Thymus (tissue), 14 donors: ENCODE results near the gene RPL11. TPM values are rescaled to one million over a fixed set of nuclear protein-coding genes. Genes with fewer than 3 reads are reported as not detected.

Source experiments
- DNase-seq, 9 donors: peaks; one replicate each; pipeline ENCODE4 v3.0.0-alpha.2; 2013; ENCODE audit warnings: low spot score in 9 of 9, low read depth in 6 of 9, missing footprints in 1 of 9
- H3K27ac ChIP-seq, 2 donors: one replicate each; pipeline ENCODE4 v1.5.1; 2013; ENCODE audit warnings: control low read depth in 1 of 2, low read depth in 1 of 2, low read length in 1 of 2, mild to moderate bottlenecking in 1 of 2, moderate library complexity in 1 of 2
- H3K27me3 ChIP-seq, 2 donors: one replicate each; pipeline ENCODE4 v1.5.1; 2013; ENCODE audit warnings: low read length in 1 of 2; ENCODE audit not compliant: control insufficient read depth in 2 of 2, insufficient read depth in 1 of 2
- H3K36me3 ChIP-seq, 2 donors: one replicate each; pipeline ENCODE4 v1.5.1; 2013; ENCODE audit warnings: low read length in 1 of 2, mild to moderate bottlenecking in 1 of 2, moderate library complexity in 1 of 2; ENCODE audit not compliant: control insufficient read depth in 2 of 2, insufficient read depth in 2 of 2
- H3K4me1 ChIP-seq, 2 donors: one replicate each; pipeline ENCODE4 v1.5.1; 2013; ENCODE audit warnings: low read length in 2 of 2; ENCODE audit not compliant: control insufficient read depth in 2 of 2, insufficient read depth in 2 of 2
- H3K4me3 ChIP-seq, 2 donors: one replicate each; pipeline ENCODE4 v1.5.1; 2013; ENCODE audit warnings: low read length in 2 of 2, control low read depth in 1 of 2, mild to moderate bottlenecking in 1 of 2
- H3K9me3 ChIP-seq, 2 donors: one replicate each; pipeline ENCODE4 v1.5.1; 2013; ENCODE audit warnings: low read length in 1 of 2, mild to moderate bottlenecking in 1 of 2; ENCODE audit not compliant: control insufficient read depth in 2 of 2, insufficient read depth in 1 of 2
- whole genome bisulfite sequencing: extraction: QIAGEN DNeasy Blood & Tissue Kit; methylation state at CpG from one replicate; pipeline ENCODE4 v1.1.7; 2013; 5-methylcytosine and 5-hydroxymethylcytosine counted together
- long read RNA-seq, 10 donors: transcript quantifications; one replicate each; lab custom pipeline, GENCODE V29; 2026
- polyA plus RNA-seq: library from polyadenylated mRNA; stranded (reverse); fragments of 200-250 nt; gene quantifications from one replicate; pipeline ENCODE4 v1.2.3, GENCODE V29; 2013
- total RNA-seq: library from RNA; stranded (reverse); fragments of 120-200 nt; gene quantifications from one replicate; pipeline ENCODE4 v1.2.4, GENCODE V29; 2013
- donor health status: healthy.

Gene RPL11
- total RNA-seq (3,178 TPM), polyA plus RNA-seq (4,395 TPM)
- long read RNA-seq, donor 1, transcript RPL11-201 (6 exons, 660 nt): minor isoform, 22 of 259 reads
- long read RNA-seq, donor 1, transcript RPL11-206 (6 exons, 1,017 nt): major isoform, 111 of 259 reads
- long read RNA-seq, donor 1, transcript RPL11-203 (5 exons, 879 nt): minor isoform, 30 of 259 reads
- long read RNA-seq, donor 1, partial matches to known transcripts: 95 of 259 reads
- long read RNA-seq, donor 1, other reads (novel, unspliced or antisense): 0 of 259 reads
- long read RNA-seq, donor 2, transcript RPL11-203 (5 exons, 879 nt): minor isoform, 310 of 2,311 reads
- long read RNA-seq, donor 2, transcript RPL11-206 (6 exons, 1,017 nt): major isoform, 1,157 of 2,311 reads
- long read RNA-seq, donor 2, transcript RPL11-201 (6 exons, 660 nt): minor isoform, 195 of 2,311 reads
- long read RNA-seq, donor 2, transcript RPL11-205 (4 exons, 539 nt): minor isoform, 14 of 2,311 reads
- long read RNA-seq, donor 2, partial matches to known transcripts: 532 of 2,311 reads
- long read RNA-seq, donor 2, other reads (novel, unspliced or antisense): 101 of 2,311 reads
- long read RNA-seq, donor 3, transcript RPL11-205 (4 exons, 539 nt): minor isoform, 25 of 2,918 reads
- long read RNA-seq, donor 3, transcript RPL11-206 (6 exons, 1,017 nt): major isoform, 1,214 of 2,918 reads
- long read RNA-seq, donor 3, transcript RPL11-201 (6 exons, 660 nt): minor isoform, 216 of 2,918 reads
- long read RNA-seq, donor 3, transcript RPL11-203 (5 exons, 879 nt): minor isoform, 363 of 2,918 reads
- long read RNA-seq, donor 3, partial matches to known transcripts: 997 of 2,918 reads
- long read RNA-seq, donor 3, other reads (novel, unspliced or antisense): 100 of 2,918 reads
- long read RNA-seq, donor 4, transcript RPL11-201 (6 exons, 660 nt): minor isoform, 83 of 1,169 reads
- long read RNA-seq, donor 4, transcript RPL11-205 (4 exons, 539 nt): minor isoform, 10 of 1,169 reads
- long read RNA-seq, donor 4, transcript RPL11-206 (6 exons, 1,017 nt): major isoform, 486 of 1,169 reads
- long read RNA-seq, donor 4, transcript RPL11-203 (5 exons, 879 nt): minor isoform, 108 of 1,169 reads
- long read RNA-seq, donor 4, partial matches to known transcripts: 458 of 1,169 reads
- long read RNA-seq, donor 4, other reads (novel, unspliced or antisense): 24 of 1,169 reads
- long read RNA-seq, donor 5, transcript RPL11-203 (5 exons, 879 nt): minor isoform, 387 of 4,286 reads
- long read RNA-seq, donor 5, transcript RPL11-206 (6 exons, 1,017 nt): major isoform, 1,821 of 4,286 reads
- long read RNA-seq, donor 5, transcript RPL11-201 (6 exons, 660 nt): minor isoform, 270 of 4,286 reads
- long read RNA-seq, donor 5, transcript RPL11-205 (4 exons, 539 nt): minor isoform, 42 of 4,286 reads
- long read RNA-seq, donor 5, partial matches to known transcripts: 1,589 of 4,286 reads
- long read RNA-seq, donor 5, other reads (novel, unspliced or antisense): 172 of 4,286 reads
- long read RNA-seq, donor 6, transcript RPL11-203 (5 exons, 879 nt): minor isoform, 196 of 1,237 reads
- long read RNA-seq, donor 6, transcript RPL11-205 (4 exons, 539 nt): minor isoform, 6 of 1,237 reads
- long read RNA-seq, donor 6, transcript RPL11-206 (6 exons, 1,017 nt): major isoform, 697 of 1,237 reads
- long read RNA-seq, donor 6, transcript RPL11-201 (6 exons, 660 nt): minor isoform, 95 of 1,237 reads
- long read RNA-seq, donor 6, partial matches to known transcripts: 204 of 1,237 reads
- long read RNA-seq, donor 6, other reads (novel, unspliced or antisense): 36 of 1,237 reads
- long read RNA-seq, donor 7, transcript RPL11-203 (5 exons, 879 nt): minor isoform, 270 of 2,328 reads
- long read RNA-seq, donor 7, transcript RPL11-205 (4 exons, 539 nt): minor isoform, 12 of 2,328 reads
- long read RNA-seq, donor 7, transcript RPL11-206 (6 exons, 1,017 nt): major isoform, 974 of 2,328 reads
- long read RNA-seq, donor 7, transcript RPL11-201 (6 exons, 660 nt): minor isoform, 145 of 2,328 reads
- long read RNA-seq, donor 7, partial matches to known transcripts: 851 of 2,328 reads
- long read RNA-seq, donor 7, other reads (novel, unspliced or antisense): 75 of 2,328 reads
- long read RNA-seq, donor 8, transcript RPL11-203 (5 exons, 879 nt): minor isoform, 68 of 720 reads
- long read RNA-seq, donor 8, transcript RPL11-206 (6 exons, 1,017 nt): major isoform, 363 of 720 reads
- long read RNA-seq, donor 8, transcript RPL11-201 (6 exons, 660 nt): minor isoform, 50 of 720 reads
- long read RNA-seq, donor 8, partial matches to known transcripts: 211 of 720 reads
- long read RNA-seq, donor 8, other reads (novel, unspliced or antisense): 25 of 720 reads
- long read RNA-seq, donor 9, transcript RPL11-206 (6 exons, 1,017 nt): major isoform, 505 of 1,097 reads
- long read RNA-seq, donor 9, transcript RPL11-205 (4 exons, 539 nt): minor isoform, 9 of 1,097 reads
- long read RNA-seq, donor 9, transcript RPL11-201 (6 exons, 660 nt): minor isoform, 79 of 1,097 reads
- long read RNA-seq, donor 9, transcript RPL11-203 (5 exons, 879 nt): minor isoform, 147 of 1,097 reads
- long read RNA-seq, donor 9, partial matches to known transcripts: 315 of 1,097 reads
- long read RNA-seq, donor 9, other reads (novel, unspliced or antisense): 41 of 1,097 reads
- long read RNA-seq, donor 10, transcript RPL11-206 (6 exons, 1,017 nt): major isoform, 789 of 1,796 reads
- long read RNA-seq, donor 10, transcript RPL11-205 (4 exons, 539 nt): minor isoform, 12 of 1,796 reads
- long read RNA-seq, donor 10, transcript RPL11-201 (6 exons, 660 nt): minor isoform, 130 of 1,796 reads
- long read RNA-seq, donor 10, transcript RPL11-203 (5 exons, 879 nt): minor isoform, 183 of 1,796 reads
- long read RNA-seq, donor 10, partial matches to known transcripts: 617 of 1,796 reads
- long read RNA-seq, donor 10, other reads (novel, unspliced or antisense): 65 of 1,796 reads

GRCh38 chr1:23691499-23692307, at the start of gene RPL11:
TSS of gene RPL11 (plus strand) at chr1:23691806. CDS start at chr1:23691824, 18 bp downstream.
- under 1% methylated on average over 45 of the region's 45 CpGs for WGBS
- H3K27me3 ChIP-seq: no peaks in the 10 kb centered on the region

GRCh38 chr1:23643736-23644554, 47.7 kb upstream of the RPL11 start:
- 89% methylated on average over 7 of the region's 7 CpGs for WGBS
- Histone ChIP-seq H3K27me3 (peaks cover 0 to 2% of the 10 kb centered on the region in 2 donors), H3K36me3 (no peaks in the 10 kb centered on the region), H3K9me3 (peaks cover 0 to 3% of the 10 kb centered on the region in 2 donors), H3K4me3 (no peak overlapping the region), H3K4me1 (peaks cover 11 to 21% of the 10 kb centered on the region in 2 donors), H3K27ac (no peak overlapping the region)
- DNase-seq: no peak

More at GRCh38 chr1:23691499-23692307, at the start of gene RPL11:
- Histone ChIP-seq H3K9me3 (no peaks in the 10 kb centered on the region), H3K36me3 (peaks cover 33 to 44% of the 10 kb centered on the region in 2 donors), H3K4me3 (peak within 1 kb of the TSS; percentile 80 to 85), H3K4me1 (peaks cover 8 to 26% of the 10 kb centered on the region in 2 donors), H3K27ac (peak within 1 kb of the TSS; percentile 87 to 93)
- peak; percentile 79 to 96 (median 89) for DNase-seq

GRCh38 chr1:23644555-23644866, 47.1 kb upstream of the RPL11 start:
- 90% methylated on average over 5 of the region's 5 CpGs for WGBS
- no peak for DNase-seq
- peaks cover 0 to 2% of the 10 kb centered on the region in 2 donors for H3K27me3 ChIP-seq
- no peaks in the 10 kb centered on the region for H3K36me3 ChIP-seq
- H3K4me1 ChIP-seq: peaks cover 6 to 15% of the 10 kb centered on the region in 2 donors
- H3K27ac ChIP-seq: no peak overlapping the region
- no peak overlapping the region for H3K4me3 ChIP-seq
- peaks cover 0 to 3% of the 10 kb centered on the region in 2 donors for H3K9me3 ChIP-seq

- Histone ChIP-seq H3K4me3 (no peak overlapping the region), H3K4me1 (peaks cover 0 to 7% of the 10 kb centered on the region in 2 donors), H3K9me3 (no peaks in the 10 kb centered on the region), H3K27ac (no peak overlapping the region), H3K27me3 (peaks cover 0 to 5% of the 10 kb centered on the region in 2 donors), H3K36me3 (no peaks in the 10 kb centered on the region)
- WGBS: 96% methylated on average over 3 of the region's 3 CpGs
- DNase-seq: no peak
These were observed 46.3 kb upstream of the RPL11 start for GRCh38 chr1:23645338-23645737.

GRCh38 chr1:23646091-23646490, 45.5 kb upstream of the RPL11 start:
- no peaks in the 10 kb centered on the region for H3K9me3 ChIP-seq
- peaks cover 0 to 3% of the 10 kb centered on the region in 2 donors for H3K4me1 ChIP-seq
- no peak overlapping the region for H3K27ac ChIP-seq
- H3K36me3 ChIP-seq: no peaks in the 10 kb centered on the region
- H3K4me3 ChIP-seq: no peak overlapping the region
- peaks cover 0 to 10% of the 10 kb centered on the region in 2 donors for H3K27me3 ChIP-seq
- no peak for DNase-seq
- 98% methylated on average over 4 of the region's 4 CpGs for WGBS

GRCh38 chr1:23646541-23646940, 45.1 kb upstream of the RPL11 start:
- H3K27me3 ChIP-seq: peaks cover 0 to 11% of the 10 kb centered on the region in 2 donors
- no peak overlapping the region for H3K27ac ChIP-seq
- H3K9me3 ChIP-seq: no peaks in the 10 kb centered on the region
- peaks cover 0 to 3% of the 10 kb centered on the region in 2 donors for H3K4me1 ChIP-seq
- 97% methylated on average over 6 of the region's 6 CpGs for WGBS
- no peak for DNase-seq
- H3K4me3 ChIP-seq: no peak overlapping the region
- no peaks in the 10 kb centered on the region for H3K36me3 ChIP-seq
